Choroid plexus epithelial cell (primary cell): ENCODE measurements around the gene CDK15.

Experiments used
- DNase-seq: peaks from one replicate; pipeline ENCODE4 v3.0.0-alpha.2; 2010; ENCODE audit warnings: low read depth
- H3K4me3 ChIP-seq: 2 replicates; pipeline ENCODE4 v1.5.1; 2011; ENCODE audit warnings: low read depth, mild to moderate bottlenecking, control low read depth, low read length, moderate library complexity
- CTCF ChIP-seq: conservative IDR thresholded peaks from 2 replicates; pipeline ENCODE4 v1.5.1; 2011; ENCODE audit warnings: low read depth, mild to moderate bottlenecking, control low read depth, inconsistent platforms, low read length, moderate library complexity

The CDK15 gene

GRCh38 chr2:201852878-201853415 lies 46.6 kb downstream of the CDK15 start:
- TF ChIP-seq CTCF = no peak
- no peak for DNase-seq
- H3K4me3 ChIP-seq = no peak overlapping the region

DNA sequence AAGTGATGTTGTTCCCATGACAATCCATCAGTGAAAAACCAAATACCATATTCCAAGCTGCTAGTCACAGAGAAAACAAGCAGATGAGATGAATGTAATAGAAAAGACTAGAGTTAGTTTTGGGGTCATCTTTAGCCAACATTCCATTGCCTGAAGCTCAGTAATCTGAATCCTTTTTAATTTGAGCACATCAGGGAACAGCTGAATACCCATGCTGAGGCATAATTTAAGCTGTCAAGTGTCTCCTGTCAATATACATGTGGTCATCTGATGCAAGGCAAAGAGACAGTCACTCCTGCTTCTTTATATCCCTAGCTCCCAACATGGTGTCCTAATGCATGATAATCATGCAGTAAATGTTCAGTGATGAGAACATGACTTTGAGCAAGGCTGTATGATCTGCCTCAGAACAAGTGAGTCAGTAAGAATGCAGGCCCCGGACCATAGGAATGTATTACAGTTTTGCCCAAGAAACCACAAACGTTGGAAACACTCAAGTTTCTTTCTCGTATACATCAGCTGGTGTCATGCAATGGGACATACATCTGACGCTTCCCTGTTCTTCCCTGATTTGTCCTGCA lies 48.0 kb downstream of the CDK15 start:
- no peak overlapping the region for H3K4me3 ChIP-seq
- no peak for TF ChIP-seq CTCF
- peak; percentile 98 for DNase-seq

DNA sequence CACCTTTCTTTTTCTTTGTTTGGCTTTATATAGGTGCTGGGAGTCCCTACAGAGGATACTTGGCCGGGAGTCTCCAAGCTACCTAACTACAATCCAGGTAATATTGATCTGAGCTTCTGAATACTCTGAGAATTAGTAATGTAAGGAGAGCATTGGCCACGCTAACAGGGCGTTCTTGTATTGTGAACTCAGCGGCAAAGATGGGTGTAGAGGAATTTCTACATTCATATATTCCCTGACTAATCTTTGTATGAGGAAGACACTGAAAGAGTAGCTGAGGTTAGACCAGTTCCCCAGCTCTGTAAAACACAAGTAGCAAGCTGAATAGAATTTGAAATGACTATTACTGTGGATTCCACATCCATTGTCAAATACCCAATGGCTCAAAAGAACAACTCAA lies 48.5 kb downstream of the CDK15 start:
- peak; percentile 57 for DNase-seq
- no peak for TF ChIP-seq CTCF
- no peak overlapping the region for H3K4me3 ChIP-seq

- DNase-seq = no peak
- H3K4me3 ChIP-seq = no peak overlapping the region
- no peak for TF ChIP-seq CTCF
Measured at GRCh38 chr2:201855356-201855755, 49.0 kb downstream of the CDK15 start.

GRCh38 chr2:201857326-201857725 lies 51.0 kb downstream of the CDK15 start:
- no peak overlapping the region for H3K4me3 ChIP-seq
- TF ChIP-seq CTCF = no peak
- DNase-seq = no peak

- no peak for TF ChIP-seq CTCF
- DNase-seq = no peak
- peak overlapping the region; percentile 9 for H3K4me3 ChIP-seq
Measured at GRCh38 chr2:201858281-201859184, 52.2 kb downstream of the CDK15 start.

DNA sequence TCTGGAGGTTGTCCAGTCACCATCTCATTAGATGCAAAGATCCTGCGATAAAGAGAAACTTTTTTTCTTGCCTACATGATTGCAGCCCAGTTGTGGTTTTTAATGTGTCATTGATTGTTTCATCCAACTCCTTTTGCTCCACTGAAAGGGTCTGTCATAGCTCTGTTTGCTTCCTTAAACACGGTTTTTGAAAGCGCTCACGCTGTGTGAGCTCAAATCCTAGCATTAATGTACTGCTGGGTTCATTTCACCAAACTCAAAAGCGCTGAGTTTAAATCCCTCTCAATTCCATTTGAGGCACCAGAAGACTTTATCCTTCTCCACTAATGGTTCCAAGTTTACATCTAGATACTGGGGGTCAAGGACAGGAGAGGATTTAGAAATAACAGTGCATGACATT lies 53.6 kb downstream of the CDK15 start:
- H3K4me3 ChIP-seq = no peak overlapping the region
- no peak for DNase-seq
- no peak for TF ChIP-seq CTCF
